Activated CD8-positive, alpha-beta memory T cell treated with anti-CD3 and anti-CD28 coated beads, Interleukin-2, amount 50 U/mL, for 24 hours (primary cell): ENCODE data around the gene CMYA5.
"Not testable (repeated sequence)": the region's sequence is repeated elsewhere in the genome, so short reads cannot be mapped to it uniquely, and the experiment has no call there.

ENCODE experiments used
- DNase-seq: peaks from one replicate; pipeline ENCODE4 v3.0.0-alpha.2; 2020; ENCODE audit errors: extremely low read depth

CMYA5 gene

DNA sequence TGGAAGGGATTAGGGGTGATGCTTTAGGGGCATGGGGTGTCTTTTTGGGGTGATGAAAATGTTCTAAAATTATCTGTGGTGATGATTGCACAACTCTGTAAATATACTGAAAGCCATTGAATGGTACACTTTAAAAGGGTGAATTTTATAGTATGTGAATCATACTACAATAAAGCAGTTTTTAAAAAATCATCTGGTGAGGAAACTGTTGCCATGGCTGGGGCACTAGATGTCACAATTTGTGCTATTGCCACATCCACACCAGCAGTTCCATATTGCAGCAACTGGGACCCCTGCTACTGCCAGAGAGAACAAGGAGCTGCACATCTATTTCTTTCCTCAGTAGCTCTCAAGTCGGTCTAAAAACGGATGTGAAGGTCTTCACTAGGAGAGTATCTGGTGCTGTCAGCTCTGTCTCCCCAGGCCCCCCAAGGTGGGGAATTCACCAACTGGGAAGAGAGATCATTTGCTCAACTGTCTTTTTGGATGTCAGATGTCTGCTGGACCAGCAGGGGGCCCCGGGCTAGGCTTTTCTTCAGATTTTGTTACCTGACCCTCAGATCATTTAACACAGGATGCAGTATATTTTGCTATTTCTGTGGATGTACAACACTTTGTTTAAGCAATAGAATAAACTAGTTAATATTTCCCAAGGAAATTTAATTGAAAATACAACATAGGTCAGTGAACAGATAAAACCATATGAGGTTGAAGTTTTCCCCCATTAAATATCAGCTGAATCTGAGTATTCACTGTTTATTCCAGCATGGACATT is 13.2 kb downstream of the CMYA5 start:
- no peak for DNase-seq

DNA sequence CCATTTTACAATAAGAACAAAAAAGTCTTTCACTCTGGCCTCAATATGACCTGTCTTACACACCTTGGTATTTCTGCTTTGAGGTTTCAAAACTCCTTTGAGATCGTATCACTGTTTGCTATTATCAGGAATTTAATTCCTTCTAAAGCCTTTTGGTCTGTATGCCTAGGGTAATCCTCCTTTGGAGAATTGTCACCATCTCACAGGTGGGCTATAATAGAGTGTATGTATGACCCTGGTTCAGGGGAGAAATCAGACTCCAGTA is 13.7 kb downstream of the CMYA5 start:
- DNase-seq: no peak

DNA sequence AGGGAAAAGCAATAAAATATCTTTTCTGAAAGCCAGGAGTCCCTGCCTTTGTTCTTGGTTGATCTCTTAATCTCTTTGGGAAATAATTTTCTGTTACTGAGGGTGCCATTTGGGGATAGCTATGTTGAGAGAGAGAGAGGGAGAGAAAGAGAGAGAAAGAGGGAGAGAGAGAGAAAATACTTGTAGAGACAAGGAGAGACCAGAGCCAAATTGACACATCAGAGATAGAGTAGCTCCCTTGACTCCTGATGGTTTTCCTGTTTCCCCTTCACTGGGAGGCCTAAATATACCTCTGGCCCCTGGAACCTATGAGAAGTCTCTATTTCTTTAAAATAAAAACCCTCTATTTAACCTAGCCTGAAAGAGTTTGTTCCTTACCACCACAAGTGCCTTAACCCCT is 14.9 kb downstream of the CMYA5 start:
- DNase-seq: no peak

DNA sequence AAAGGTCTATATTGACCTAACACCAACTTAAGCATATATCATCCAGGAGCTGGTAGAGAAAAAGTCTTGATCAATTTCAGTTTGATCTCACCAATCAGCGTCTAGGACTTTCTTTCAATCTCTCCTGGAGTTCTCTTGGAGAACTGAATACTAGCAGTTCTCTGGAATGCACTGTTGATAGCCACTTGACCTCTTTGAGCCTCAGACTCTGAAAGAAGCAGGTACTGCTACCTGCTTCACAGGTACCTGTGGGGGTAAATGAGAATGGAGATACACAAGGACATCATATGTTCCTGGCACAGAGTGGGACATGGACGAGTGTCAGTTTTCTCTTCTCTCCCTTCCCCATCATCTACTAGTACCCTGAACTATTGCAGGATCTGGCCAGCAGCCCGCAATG is 16.0 kb downstream of the CMYA5 start:
- no peak for DNase-seq

DNA sequence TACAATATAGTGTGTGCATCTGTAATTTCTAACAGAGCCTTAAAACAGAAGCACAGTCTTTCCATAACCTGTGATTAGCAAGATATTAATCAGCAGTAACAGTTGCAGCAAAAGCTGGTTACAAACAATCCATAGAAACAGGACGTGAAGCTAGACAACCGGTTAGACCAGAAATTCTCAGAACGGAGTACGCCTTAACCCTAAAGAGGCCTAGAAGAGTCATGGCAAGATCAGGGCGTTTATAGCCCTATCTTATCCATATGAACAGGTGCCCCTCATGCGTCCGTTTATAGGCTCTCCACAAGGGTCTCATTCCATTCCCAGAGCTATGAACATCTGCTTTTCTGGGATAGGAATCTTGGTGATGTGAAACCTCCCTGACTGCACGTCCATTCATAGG is 16.7 kb downstream of the CMYA5 start:
- not testable (repeated sequence) for DNase-seq

DNA sequence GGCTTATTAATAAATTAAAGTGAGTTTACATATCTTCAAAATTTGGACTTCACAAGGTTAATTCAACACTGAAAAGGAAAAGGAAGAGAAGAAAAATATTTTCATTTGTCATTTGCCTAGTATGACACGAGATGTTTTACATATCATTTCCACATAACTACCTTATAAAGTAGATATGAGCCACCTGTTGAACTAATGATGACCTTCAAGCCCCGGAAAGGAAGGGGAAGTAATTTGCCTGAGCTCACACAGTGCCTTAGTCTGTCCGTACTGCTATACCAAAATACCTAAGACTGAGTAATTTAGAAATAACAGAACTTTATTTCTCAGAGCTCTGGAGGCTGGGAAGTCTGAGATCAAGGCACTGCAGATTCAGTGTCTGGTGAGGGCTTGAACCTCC is 17.9 kb downstream of the CMYA5 start:
- DNase-seq: no peak

DNA sequence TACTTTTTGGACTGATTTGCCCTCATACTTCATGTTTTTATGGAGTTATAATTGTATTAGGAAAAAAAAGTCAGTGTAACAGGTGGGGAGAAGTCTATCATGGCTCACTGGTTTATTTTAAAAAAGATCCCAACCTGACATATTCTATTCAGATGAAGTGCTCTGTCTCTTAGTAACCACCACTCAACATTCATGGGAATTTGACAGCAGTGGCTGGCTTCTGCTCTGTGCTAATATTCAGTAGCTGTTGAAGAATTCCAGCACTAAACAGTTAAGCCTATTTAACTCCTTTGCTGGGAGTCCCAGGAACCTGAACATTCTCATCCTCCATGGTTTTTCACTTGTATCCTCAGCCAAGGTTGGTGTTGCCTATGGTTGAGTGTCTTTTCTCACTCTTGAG is 23.1 kb downstream of the CMYA5 start:
- DNase-seq: no peak

DNA sequence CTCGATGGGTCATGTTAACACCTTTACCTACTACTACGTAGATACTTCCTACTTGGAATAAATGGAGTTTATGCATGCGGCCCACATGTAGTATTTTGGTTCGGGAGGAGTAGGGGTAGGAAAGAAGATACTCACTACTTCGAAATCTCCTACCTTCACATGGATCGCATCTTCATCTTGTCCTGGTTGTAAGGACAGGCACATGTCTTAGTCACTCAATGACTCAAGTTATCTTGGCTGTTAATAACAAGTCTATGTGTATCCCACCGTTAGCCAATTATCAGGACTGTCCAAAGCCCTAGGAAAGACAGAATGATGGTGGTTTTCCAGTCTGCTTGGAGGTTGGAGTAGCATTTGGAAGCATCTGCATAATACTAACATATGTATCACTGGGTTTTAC is 24.1 kb downstream of the CMYA5 start:
- no peak for DNase-seq

DNA sequence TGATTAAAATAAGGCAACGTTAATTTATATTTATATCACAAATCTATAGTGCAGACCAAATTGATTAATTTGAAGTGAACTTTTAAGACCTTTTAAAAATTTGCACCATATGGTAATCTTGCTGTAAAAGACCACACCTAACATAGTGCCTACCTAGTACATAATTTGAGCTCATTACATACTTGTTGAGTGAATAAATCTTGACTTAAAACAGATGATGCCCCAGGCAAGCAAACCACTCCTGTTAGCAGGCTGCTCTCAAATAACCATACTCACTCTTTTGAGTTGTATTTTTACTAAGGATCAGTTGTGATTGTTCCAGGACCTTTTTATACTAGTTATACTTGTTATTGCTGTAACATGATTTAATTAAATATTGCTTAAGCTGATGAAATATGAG is 27.2 kb downstream of the CMYA5 start:
- DNase-seq: no peak

DNA sequence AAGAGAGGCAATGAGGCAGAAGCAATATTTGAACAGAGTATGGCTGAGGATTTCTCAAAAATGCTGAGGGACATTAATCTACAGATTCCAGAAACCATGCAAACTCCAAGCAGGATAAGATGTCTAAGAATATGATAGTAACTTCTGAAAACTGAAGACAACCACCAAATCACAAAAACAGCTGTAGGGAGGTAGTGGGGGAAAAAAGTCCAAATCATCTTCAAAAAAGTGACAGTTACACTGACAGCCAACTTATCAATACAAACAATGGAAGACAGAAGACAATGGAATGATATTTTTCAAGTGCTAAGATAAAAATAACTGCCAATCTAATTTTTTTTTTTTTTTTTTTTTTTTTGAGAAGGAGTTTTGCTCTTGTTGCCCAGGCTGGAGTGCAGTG is 30.5 kb downstream of the CMYA5 start:
- DNase-seq: no peak

DNA sequence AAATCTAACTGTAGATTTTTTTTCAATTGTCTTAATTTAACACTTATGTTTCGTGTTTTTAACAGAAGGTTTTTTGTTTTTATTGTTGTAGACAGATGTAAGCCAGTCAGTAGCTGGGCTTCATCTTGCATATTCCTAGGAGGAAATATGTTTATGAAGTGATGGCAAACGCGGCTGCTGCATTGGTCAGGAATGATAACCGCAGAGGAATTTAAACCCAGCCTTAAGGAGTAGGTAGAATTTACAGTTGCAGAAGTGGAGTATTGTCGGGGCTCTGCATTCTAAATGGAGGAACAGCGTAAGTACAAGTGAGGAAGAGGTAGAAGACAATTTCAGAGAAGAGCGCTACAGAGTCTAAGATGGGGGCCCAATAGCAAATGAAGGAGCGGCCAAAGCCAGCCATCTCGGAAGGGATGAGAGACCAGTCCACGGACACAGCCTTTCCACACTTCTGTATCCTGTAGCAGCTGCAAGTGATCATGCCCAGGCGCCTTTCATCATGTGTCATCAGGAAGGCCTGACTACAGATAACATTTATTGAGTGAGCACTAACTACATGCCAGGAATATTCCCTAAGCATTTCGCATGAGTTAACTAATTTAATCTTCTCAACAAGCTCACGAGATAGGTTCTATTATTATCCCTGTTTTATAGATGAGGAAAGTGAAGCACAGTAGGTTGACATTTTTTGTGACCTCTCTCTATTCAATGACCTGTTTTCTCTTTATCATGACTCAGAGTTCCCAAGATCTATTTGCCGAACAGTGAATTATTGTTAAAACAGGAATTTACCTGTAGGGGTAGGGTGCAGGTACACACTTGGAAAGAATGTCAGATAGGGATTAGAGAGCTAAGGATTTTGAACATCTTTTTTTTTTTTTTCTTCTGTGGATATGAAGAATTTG is 38.1 kb downstream of the CMYA5 start:
- DNase-seq: no peak

DNA sequence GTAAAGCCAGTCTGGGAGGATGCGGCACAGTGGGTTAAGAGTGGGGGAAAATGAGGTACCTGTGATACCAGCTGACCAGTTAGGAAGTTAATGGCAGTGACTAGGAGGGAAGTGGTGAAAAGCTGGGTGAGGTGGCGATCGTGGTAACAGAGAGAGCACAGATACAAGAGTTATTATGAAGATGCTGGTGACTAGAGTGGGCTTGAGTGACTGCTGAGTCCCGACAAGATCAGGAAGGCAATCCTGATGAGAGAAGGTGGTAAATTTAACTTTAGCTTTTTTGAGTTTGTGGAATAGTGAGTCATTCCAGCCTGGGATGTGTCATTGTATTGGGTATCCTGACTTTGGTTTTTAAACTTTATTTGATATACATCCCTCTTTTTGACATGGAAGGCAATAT is 38.8 kb downstream of the CMYA5 start:
- no peak for DNase-seq

DNA sequence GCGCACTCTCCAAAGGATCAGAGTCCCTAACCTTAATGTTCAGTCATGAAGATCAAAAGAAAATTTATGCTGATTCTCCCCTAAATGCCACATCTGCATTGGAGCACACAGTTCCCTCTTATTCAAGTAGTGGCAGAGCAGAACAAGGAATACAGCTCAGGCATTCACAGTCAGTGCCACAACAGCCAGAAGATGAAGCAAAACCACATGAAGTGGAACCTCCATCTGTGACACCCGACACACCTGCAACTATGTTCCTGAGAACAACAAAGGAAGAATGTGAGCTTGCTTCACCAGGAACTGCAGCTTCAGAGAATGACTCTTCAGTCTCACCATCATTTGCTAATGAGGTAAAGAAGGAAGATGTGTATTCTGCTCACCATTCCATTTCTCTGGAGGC is 40.0 kb downstream of the CMYA5 start:
- DNase-seq: no peak

DNA sequence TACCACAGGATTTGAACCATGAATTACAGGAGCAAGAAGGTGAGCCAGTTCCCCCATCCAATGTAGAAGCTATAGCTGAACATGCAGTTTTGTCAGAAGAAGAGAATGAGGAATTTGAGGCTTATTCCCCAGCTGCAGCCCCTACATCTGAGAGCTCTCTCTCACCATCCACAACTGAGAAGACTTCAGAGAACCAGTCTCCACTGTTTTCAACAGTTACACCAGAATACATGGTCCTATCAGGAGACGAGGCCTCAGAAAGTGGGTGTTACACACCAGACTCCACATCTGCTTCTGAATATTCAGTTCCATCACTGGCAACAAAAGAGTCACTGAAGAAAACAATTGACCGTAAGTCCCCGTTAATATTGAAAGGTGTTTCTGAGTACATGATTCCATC is 40.9 kb downstream of the CMYA5 start:
- no peak for DNase-seq

DNA sequence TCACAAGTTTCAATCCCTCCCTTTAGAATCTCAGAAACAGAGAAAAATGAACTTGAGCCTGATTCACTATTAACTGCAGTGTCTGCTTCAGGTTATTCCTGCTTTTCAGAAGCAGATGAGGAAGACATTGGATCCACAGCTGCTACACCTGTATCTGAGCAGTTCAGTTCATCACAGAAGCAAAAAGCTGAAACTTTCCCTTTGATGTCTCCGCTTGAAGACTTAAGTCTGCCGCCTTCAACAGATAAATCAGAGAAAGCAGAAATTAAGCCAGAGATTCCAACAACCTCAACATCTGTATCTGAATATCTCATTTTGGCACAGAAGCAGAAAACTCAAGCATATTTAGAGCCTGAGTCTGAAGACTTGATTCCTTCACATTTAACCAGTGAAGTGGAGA is 42.1 kb downstream of the CMYA5 start:
- DNase-seq: no peak

DNA sequence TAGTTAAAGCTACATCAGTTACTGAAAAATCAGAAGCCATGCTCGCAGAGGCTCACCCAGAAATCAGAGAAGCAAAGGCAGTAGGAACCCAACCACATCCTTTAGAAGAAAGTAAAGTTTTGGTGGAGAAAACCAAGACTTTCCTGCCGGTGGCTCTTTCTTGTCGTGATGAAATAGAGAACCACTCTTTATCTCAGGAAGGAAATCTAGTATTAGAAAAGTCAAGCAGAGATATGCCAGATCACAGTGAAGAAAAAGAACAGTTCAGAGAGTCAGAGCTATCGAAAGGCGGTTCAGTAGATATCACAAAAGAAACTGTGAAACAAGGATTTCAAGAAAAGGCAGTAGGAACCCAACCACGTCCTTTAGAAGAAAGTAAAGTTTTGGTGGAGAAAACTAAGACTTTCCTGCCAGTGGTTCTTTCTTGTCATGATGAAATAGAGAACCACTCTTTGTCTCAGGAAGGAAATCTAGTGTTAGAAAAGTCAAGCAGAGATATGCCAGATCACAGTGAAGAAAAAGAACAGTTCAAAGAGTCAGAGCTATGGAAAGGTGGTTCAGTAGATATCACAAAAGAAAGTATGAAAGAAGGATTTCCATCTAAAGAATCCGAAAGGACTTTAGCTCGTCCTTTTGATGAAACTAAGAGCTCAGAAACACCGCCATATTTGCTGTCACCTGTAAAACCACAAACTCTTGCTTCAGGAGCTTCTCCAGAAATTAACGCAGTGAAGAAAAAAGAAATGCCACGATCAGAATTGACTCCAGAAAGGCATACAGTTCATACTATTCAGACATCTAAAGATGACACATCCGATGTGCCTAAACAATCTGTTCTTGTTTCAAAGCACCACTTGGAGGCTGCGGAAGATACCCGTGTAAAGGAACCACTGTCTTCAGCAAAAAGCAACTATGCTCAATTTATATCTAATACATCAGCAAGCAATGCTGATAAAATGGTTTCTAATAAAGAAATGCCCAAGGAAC is 47.2 kb downstream of the CMYA5 start:
- no peak for DNase-seq

DNA sequence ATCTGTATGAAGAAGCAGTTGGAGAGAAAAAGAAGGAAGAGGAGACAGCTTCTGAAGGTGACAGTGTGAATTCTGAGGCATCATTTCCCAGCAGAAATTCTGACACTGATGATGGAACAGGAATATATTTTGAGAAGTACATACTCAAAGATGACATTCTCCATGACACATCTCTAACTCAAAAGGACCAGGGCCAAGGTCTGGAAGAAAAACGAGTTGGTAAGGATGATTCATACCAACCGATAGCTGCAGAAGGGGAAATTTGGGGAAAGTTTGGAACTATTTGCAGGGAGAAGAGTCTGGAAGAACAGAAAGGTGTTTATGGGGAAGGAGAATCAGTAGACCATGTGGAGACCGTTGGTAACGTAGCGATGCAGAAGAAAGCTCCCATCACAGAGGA is 48.7 kb downstream of the CMYA5 start:
- DNase-seq: no peak

DNA sequence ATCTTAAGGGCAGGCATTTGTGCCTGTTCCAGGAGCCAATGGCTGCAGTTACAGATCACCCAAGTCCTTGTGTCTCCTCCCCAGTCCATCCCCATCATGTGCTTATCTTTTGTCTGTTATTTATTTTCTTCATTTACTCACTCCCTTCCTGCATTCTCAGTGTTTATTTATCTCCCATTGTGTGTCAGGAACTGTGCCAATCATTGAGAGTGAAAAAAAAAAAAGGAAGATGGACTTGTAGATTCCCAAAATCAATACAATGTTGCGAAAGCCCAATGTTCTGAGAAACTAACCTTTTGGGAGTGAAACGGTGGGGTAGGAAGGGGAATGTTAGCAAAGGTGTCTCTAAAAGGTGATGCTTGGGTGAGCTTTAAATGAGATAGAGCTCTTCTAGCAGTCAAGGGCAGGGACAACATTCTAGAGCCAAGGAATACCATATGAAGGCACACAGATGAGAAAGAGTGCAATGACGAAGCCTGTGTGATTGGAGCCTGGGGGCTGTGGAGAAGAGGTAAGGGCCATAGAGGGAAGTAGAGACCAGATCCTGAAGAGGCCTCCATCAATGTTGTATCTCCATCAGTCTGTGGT is 53.0 kb downstream of the CMYA5 start:
- DNase-seq: no peak

DNA sequence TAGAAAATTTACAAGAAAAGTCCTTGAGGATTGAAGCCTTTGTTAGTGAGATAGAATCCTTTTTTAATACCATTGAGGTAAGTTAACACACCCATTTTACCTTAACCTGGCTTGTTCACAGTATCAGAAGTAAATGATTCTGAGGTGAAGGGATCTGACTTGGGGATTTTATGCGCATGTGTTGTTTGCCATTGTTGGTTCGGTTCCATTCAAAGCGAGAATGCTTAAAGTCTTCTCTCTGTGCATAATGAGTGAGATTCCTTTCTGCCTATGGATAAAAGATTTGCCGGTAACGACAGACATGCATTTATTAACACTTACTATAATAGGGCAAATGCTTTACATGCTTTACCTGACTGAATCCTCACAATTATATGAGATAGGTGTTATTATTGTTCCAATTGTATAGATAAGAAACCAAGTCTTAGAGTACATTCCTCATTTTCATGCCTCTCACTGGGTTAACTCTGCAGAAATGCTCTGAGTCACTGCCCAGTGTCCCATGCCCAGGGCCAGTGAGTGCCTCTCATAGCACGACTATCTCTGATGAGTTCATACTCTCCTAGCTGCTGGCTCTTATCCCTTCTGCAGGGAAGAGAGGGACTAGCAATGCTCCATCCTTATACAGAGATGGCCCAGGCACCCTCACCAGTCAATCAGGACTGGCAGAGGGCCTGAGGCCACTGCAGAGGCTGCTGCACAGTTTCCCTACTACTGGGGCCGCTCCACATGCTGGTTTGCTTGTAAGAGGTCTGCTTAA is 54.4 kb downstream of the CMYA5 start:
- DNase-seq: no peak

DNA sequence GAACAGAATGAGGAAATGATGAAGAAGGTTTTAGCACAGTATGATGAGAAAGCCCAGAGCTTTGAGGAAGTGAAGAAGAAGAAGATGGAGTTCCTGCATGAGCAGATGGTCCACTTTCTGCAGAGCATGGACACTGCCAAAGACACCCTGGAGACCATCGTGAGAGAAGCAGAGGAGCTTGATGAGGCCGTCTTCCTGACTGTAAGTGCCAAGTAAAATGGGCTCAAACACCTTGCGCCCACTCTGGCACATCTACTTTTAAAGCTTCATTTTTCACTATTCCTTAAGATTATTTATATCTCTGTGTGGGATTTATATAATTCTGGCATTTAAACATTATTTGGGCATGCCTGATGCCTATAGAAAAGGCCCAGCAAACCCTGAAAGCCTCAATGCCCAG is 55.6 kb downstream of the CMYA5 start:
- DNase-seq: no peak
